ENCODE results near the gene ARHGAP19. TPM values are rescaled to one million over a fixed set of nuclear protein-coding genes. Genes with fewer than 3 reads are reported as not detected.

ARHGAP19 gene
- total RNA-seq, 2 experiments from 2014 or later: 42.3 to 53.2 TPM

DNA sequence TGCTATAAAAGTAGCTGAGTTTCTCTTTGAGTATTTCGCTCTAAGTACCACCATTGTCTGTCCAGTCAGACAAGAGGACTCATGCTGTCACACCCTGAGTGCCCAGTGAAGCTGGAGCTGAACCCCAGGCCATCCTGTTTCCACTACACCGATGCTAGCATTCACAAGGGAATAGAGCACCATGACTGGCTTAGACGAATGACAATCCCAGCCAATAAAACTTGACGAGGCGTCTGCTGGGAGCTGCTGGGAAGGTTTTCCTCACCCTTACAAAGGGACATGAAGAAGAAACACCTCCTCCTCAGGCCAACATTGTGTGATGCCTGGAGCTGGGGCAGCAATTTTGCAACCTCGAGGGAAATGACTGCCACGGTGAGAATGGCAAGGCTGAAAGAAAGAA lies 89.2 kb downstream of the ARHGAP19 start:
- no peak overlapping the region for H3K4me3 Mint-ChIP-seq
- no peaks in the 10 kb centered on the region for H3K36me3 Mint-ChIP-seq (ENCODE audit: low read depth)
- H3K27me3 Mint-ChIP-seq: peaks cover 5% of the 10 kb centered on the region
- H3K9me3 Mint-ChIP-seq: no peaks in the 10 kb centered on the region
- TF ChIP-seq, protein P1, sequence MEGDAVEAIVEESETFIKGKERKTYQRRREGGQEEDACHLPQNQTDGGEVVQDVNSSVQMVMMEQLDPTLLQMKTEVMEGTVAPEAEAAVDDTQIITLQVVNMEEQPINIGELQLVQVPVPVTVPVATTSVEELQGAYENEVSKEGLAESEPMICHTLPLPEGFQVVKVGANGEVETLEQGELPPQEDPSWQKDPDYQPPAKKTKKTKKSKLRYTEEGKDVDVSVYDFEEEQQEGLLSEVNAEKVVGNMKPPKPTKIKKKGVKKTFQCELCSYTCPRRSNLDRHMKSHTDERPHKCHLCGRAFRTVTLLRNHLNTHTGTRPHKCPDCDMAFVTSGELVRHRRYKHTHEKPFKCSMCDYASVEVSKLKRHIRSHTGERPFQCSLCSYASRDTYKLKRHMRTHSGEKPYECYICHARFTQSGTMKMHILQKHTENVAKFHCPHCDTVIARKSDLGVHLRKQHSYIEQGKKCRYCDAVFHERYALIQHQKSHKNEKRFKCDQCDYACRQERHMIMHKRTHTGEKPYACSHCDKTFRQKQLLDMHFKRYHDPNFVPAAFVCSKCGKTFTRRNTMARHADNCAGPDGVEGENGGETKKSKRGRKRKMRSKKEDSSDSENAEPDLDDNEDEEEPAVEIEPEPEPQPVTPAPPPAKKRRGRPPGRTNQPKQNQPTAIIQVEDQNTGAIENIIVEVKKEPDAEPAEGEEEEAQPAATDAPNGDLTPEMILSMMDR (IDR thresholded peaks at IDR 0.05): no peak
- POLR2A ChIA-PET: no interaction called here
- H3K4me1 Mint-ChIP-seq (ENCODE audit: low read depth): peaks cover 2% of the 10 kb centered on the region
- intact Hi-C loops (cut with micrococcal nuclease): no loop called here
- DNase-seq: no peak
- no peak for ATAC-seq
- H3K27ac Mint-ChIP-seq: no peak overlapping the region
- CTCF ChIA-PET: interaction anchor here (1.6 to 14.8 kb wide), 3 partner anchors 86 to 166 kb away, joined by 4 to 407 read pairs (median 6); no protein-coding TSS in a partner anchor

DNA sequence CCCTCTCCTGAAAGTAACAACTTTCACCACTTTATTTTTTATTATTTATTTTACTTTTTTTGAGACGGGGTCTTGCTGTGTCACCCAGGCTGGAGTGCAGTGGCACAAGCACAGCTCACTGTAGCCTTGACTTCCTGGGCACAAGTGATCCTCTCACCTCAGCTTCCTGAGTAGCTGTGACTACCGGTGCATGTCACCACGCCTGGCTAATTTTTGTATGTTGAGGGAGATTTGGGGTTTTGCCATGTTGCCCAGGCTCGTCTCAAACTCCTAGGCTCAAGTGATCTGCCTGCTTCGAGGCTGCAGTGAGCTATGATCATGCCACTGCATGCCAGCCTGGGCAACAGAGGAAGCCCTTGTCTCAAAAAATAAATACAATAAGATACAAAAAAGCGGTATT lies 91.8 kb downstream of the ARHGAP19 start:
- ATAC-seq (no peak), DNase-seq (no peak)
- intact Hi-C loops (cut with micrococcal nuclease): no loop called here
- Mint-ChIP-seq H3K27me3 (peaks cover 8% of the 10 kb centered on the region), H3K4me3 (no peak overlapping the region), H3K27ac (no peak overlapping the region), H3K4me1 (ENCODE audit: low read depth) (peaks cover 12% of the 10 kb centered on the region), H3K9me3 (no peaks in the 10 kb centered on the region), H3K36me3 (ENCODE audit: low read depth) (no peaks in the 10 kb centered on the region)
- TF ChIP-seq, protein P1 (IDR thresholded peaks at IDR 0.05): no peak
- POLR2A ChIA-PET: no interaction called here
- CTCF ChIA-PET: interaction anchor here (3.4 to 14.8 kb wide), 2 partner anchors 9 to 124 kb away, joined by 29 to 407 read pairs; no protein-coding TSS in a partner anchor

DNA sequence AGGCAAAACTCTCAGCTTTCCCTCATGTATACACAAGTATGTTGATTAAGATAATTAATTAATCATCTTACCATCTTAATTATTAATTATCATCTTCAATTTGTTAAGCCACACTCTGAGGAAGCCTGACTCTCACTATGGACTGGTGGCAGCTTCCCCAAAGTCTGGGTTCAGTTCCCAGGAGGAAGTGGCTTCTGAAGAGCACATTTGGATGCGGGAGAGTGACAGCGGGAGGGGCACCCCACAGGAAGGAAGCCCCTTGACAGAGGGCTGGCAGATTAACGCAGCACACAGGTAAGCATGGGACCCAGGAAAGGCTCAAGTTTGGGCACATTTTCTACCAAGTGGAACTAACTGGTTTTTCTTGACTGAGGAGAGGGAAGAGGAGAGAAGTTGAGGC lies 93.3 kb downstream of the ARHGAP19 start:
- H3K36me3 Mint-ChIP-seq (ENCODE audit: low read depth): no peaks in the 10 kb centered on the region
- no peaks in the 10 kb centered on the region for H3K9me3 Mint-ChIP-seq
- DNase-seq (no peak), ATAC-seq (no peak)
- ChIA-PET CTCF (interaction anchor here (0.8 to 8.6 kb wide), 5 partner anchors 10 to 127 kb away, joined by 3 to 166 read pairs (median 5); no protein-coding TSS in a partner anchor), POLR2A (no interaction called here)
- TF ChIP-seq, protein P1 (IDR thresholded peaks at IDR 0.05): no peak
- H3K4me1 Mint-ChIP-seq (ENCODE audit: low read depth): peaks cover 13% of the 10 kb centered on the region
- intact Hi-C loops (cut with micrococcal nuclease): no loop called here
- no peak overlapping the region for H3K4me3 Mint-ChIP-seq
- peaks cover 13% of the 10 kb centered on the region for H3K27me3 Mint-ChIP-seq
- H3K27ac Mint-ChIP-seq: no peak overlapping the region

DNA sequence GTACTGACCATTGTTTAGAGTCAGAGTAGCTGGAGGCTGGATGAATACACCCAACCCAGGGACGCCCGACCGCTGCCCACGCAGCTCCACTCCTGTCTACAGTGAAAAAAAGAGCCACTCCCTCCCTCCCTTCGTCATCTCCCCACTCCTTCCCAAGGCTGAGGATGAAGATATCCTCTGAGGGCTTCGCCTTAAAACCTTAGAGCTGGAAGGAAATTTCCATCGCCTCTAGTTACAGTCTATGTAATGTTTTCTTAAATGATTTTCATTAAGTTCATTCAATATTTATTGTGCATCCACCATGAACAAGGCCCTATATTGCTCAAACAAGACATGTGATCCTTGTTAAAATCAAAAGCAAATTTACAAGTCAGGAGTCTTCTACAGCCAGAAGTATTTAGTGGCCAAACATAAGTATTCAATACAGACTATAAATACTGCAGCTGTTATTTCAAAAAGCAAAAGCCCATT lies 95.4 kb downstream of the ARHGAP19 start:
- H3K4me1 Mint-ChIP-seq (ENCODE audit: low read depth): peaks cover 13% of the 10 kb centered on the region
- intact Hi-C loops (cut with micrococcal nuclease): no loop called here
- no peak for ATAC-seq
- TF ChIP-seq, protein P1 (IDR thresholded peaks at IDR 0.05): no peak
- no peak overlapping the region for H3K27ac Mint-ChIP-seq
- DNase-seq: no peak
- CTCF ChIA-PET: interaction anchor here (0.7 to 8.6 kb wide), 34 partner anchors 11 to 448 kb away, joined by 3 to 166 read pairs (median 6); partner anchors contain the start of gene SLIT1
- no peak overlapping the region for H3K4me3 Mint-ChIP-seq
- POLR2A ChIA-PET: interaction anchor here (0.8 to 2.0 kb wide), 3 partner anchors 13 to 19 kb away, joined by 4 to 5 read pairs (median 4); no protein-coding TSS in a partner anchor
- peaks cover 24% of the 10 kb centered on the region for H3K27me3 Mint-ChIP-seq
- no peaks in the 10 kb centered on the region for H3K9me3 Mint-ChIP-seq
- H3K36me3 Mint-ChIP-seq (ENCODE audit: low read depth): no peaks in the 10 kb centered on the region

DNA sequence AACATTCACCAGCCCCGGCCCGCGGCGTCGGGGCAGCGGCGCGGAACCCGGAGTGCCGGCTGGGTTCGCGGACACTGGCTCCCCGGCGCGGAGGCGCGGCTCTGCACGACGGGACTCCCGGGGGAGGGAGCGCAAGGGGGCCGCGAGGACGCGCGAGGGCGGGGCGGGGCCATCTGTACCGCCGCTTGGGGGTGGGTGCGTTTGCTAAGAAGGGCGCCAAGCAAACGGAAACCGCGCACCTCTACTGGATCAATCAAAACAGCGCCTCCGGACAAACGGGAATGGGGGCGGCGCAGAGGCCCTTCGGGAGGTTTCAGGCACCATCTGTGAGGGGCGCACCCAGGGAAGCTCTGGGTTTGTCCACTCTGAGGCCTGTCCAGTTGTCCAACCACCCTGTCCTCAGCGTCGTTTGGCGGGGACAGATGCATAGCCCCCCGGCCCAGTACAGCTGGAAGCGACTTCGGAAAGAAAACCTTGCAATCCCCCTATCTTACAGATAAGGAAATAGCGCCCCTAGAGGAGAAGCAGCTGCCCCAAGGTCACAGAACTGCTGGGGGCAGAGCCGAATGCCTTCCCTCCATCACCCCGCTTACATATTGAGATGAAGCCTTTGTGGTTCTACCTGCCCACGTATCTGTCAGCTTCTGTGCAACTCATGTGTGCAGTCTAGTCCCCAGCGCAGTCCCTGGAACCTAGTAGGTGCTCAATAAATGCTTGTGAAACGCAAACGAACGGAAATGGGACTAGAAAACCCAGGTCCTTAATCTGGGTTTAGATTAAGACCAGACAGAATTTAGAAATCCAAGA lies 96.0 kb downstream of the ARHGAP19 start:
- POLR2A ChIA-PET: interaction anchor here (0.8 to 2.0 kb wide), 3 partner anchors 12 to 19 kb away, joined by 4 to 5 read pairs (median 4); no protein-coding TSS in a partner anchor

More for the DNA sequence above, 96.0 kb downstream of the ARHGAP19 start:
- no peaks in the 10 kb centered on the region for H3K36me3 Mint-ChIP-seq (ENCODE audit: low read depth)
- no peak overlapping the region for H3K27ac Mint-ChIP-seq
- CTCF ChIA-PET: interaction anchor here (0.7 to 8.6 kb wide), 36 partner anchors 11 to 447 kb away, joined by 3 to 166 read pairs (median 6); partner anchors contain the start of gene SLIT1
- peaks cover 24% of the 10 kb centered on the region for H3K27me3 Mint-ChIP-seq
- H3K4me1 Mint-ChIP-seq (ENCODE audit: low read depth): peaks cover 13% of the 10 kb centered on the region
- H3K4me3 Mint-ChIP-seq: peak overlapping the region; percentile 70
- TF ChIP-seq, protein P1 (IDR thresholded peaks at IDR 0.05): peak; percentile 84
- H3K9me3 Mint-ChIP-seq: no peaks in the 10 kb centered on the region
- ATAC-seq: peak; percentile 91
- intact Hi-C loops (cut with micrococcal nuclease): no loop called here
- DNase-seq: peak; percentile 81

All from activated CD8-positive, alpha-beta T cell treated with anti-CD3 and anti-CD28 coated beads for 36 hours (primary cell).